ENCODE results near the gene ARHGAP11A.

DNA sequence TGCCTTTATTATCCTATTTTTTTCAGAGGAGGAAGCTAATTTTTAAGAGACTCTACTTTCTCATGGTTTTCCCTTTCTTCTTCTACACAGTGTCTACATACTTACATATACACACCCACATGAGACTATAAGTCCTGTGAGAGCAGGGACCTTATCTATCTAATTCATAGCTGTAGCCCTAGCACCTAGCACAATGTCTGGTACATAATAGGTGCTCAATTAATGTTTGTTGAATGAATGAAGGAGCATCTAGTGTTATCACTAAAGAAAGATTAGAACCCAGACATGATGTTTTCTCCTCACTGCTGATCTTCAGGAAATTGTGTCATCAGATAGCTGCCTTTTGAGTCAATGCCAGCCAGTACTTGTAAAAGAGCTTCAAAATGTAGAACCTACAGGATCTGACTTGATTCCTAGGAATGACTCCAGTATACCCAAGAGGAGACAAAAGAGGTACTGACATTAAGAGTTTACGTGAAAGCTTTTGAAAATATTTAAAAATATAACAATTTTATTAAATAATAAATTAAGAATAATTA is 28.7 kb downstream of the ARHGAP11A start:
- no peak for TF ChIP-seq NFRKB (IDR thresholded peaks at IDR 0.05)
- no peak for TF ChIP-seq FOXA1 (IDR thresholded peaks at IDR 0.05)
- TF ChIP-seq CTBP1 (IDR thresholded peaks at IDR 0.05; ENCODE audit: borderline replicate concordance), result no peak
- TF ChIP-seq SUZ12 (IDR thresholded peaks at IDR 0.05), result no peak
- no peak for TF ChIP-seq HDGF (IDR thresholded peaks at IDR 0.05; ENCODE audit: borderline replicate concordance)
- no peak for TF ChIP-seq BHLHE40 (IDR thresholded peaks at IDR 0.05; ENCODE audit: borderline replicate concordance)
- no peak for TF ChIP-seq SP1 (IDR thresholded peaks at IDR 0.05)
- TF ChIP-seq TARDBP (IDR thresholded peaks at IDR 0.05), result no peak
- TF ChIP-seq L3MBTL2 (conservative IDR thresholded peaks at IDR 0.05), result no peak
- no peak for TF ChIP-seq LEF1 (IDR thresholded peaks at IDR 0.05; ENCODE audit: borderline replicate concordance)
- TF ChIP-seq FOXM1 (IDR thresholded peaks at IDR 0.05; ENCODE audit: borderline replicate concordance), result no peak
- TF ChIP-seq PKNOX1 (IDR thresholded peaks at IDR 0.05), result no peak
- TF ChIP-seq FOXK2 (IDR thresholded peaks at IDR 0.05), result no peak
